Type B pancreatic cell (in vitro differentiated cells): ENCODE measurements around the gene KIAA1755. TPM values are rescaled to one million over a fixed set of nuclear protein-coding genes. Genes with fewer than 3 reads are reported as not detected.

ENCODE experiments used
- DNase-seq: peaks from one replicate; pipeline ENCODE4 v3.0.0; 2021; ENCODE audit warnings: mixed read lengths; ENCODE audit not compliant: unreplicated experiment; ENCODE audit errors: extremely low spot score
- H3K27ac Mint-ChIP-seq: 2 replicates; pipeline ENCODE4 v1.8.0; 2021; ENCODE audit warnings: mild to moderate bottlenecking, mixed read lengths
- H3K27me3 Mint-ChIP-seq: 2 replicates; pipeline ENCODE4 v1.8.0; 2021; ENCODE audit warnings: mixed read lengths
- H3K36me3 Mint-ChIP-seq: 2 replicates; pipeline ENCODE4 v1.8.0; 2021; ENCODE audit warnings: mixed read lengths
- H3K4me1 Mint-ChIP-seq: one replicate; pipeline ENCODE4 v1.8.0; 2021; ENCODE audit warnings: mixed read lengths; ENCODE audit not compliant: unreplicated experiment
- H3K4me3 Mint-ChIP-seq: 2 replicates; pipeline ENCODE4 v1.8.0; 2021; ENCODE audit warnings: mild to moderate bottlenecking, mixed read lengths
- H3K9me3 Mint-ChIP-seq: 2 replicates; pipeline ENCODE4 v1.8.0; 2021; ENCODE audit warnings: mixed read lengths
- total RNA-seq: library from RNA; stranded (reverse); gene quantifications from 2 replicates; pipeline ENCODE4 v1.2.1, GENCODE V29; 2021; ENCODE audit warnings: low replicate concordance
- TF ChIP-seq, protein P1 (sequence below): fragments of 200-600 bp; sonication (generic); conservative IDR thresholded peaks from 2 replicates; pipeline ENCODE4 v1.5.0; 2021; ENCODE audit warnings: antibody characterized with exemption, mild to moderate bottlenecking

KIAA1755 gene
- total RNA-seq, 1 donor from 2014 or later = 4.7 TPM

- TF ChIP-seq, protein P1, sequence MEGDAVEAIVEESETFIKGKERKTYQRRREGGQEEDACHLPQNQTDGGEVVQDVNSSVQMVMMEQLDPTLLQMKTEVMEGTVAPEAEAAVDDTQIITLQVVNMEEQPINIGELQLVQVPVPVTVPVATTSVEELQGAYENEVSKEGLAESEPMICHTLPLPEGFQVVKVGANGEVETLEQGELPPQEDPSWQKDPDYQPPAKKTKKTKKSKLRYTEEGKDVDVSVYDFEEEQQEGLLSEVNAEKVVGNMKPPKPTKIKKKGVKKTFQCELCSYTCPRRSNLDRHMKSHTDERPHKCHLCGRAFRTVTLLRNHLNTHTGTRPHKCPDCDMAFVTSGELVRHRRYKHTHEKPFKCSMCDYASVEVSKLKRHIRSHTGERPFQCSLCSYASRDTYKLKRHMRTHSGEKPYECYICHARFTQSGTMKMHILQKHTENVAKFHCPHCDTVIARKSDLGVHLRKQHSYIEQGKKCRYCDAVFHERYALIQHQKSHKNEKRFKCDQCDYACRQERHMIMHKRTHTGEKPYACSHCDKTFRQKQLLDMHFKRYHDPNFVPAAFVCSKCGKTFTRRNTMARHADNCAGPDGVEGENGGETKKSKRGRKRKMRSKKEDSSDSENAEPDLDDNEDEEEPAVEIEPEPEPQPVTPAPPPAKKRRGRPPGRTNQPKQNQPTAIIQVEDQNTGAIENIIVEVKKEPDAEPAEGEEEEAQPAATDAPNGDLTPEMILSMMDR = no peak
- Mint-ChIP-seq H3K27me3 (no peaks in the 10 kb centered on the region), H3K27ac (peak overlapping the region; percentile 53), H3K9me3 (no peaks in the 10 kb centered on the region), H3K36me3 (no peaks in the 10 kb centered on the region), H3K4me1 (peaks cover 11% of the 10 kb centered on the region), H3K4me3 (no peak overlapping the region)
- DNase-seq = no peak
Measured at GRCh38 chr20:38300438-38300837, 39.9 kb upstream of the KIAA1755 start.

- no peak for DNase-seq
- TF ChIP-seq, protein P1 = no peak
- no peaks in the 10 kb centered on the region for H3K27me3 Mint-ChIP-seq
- peaks cover 11% of the 10 kb centered on the region for H3K4me1 Mint-ChIP-seq
- H3K9me3 Mint-ChIP-seq = no peaks in the 10 kb centered on the region
- H3K27ac Mint-ChIP-seq = peak overlapping the region; percentile 53
- H3K36me3 Mint-ChIP-seq = no peaks in the 10 kb centered on the region
- H3K4me3 Mint-ChIP-seq = no peak overlapping the region
Measured at GRCh38 chr20:38299963-38300362, 39.4 kb upstream of the KIAA1755 start.

GRCh38 chr20:38298768-38299288 is 38.3 kb upstream of the KIAA1755 start:
- no peak for DNase-seq
- peaks cover 12% of the 10 kb centered on the region for H3K4me1 Mint-ChIP-seq
- H3K27ac Mint-ChIP-seq = peak overlapping the region; percentile 68
- no peaks in the 10 kb centered on the region for H3K36me3 Mint-ChIP-seq
- TF ChIP-seq, protein P1 = no peak
- no peaks in the 10 kb centered on the region for H3K9me3 Mint-ChIP-seq
- no peaks in the 10 kb centered on the region for H3K27me3 Mint-ChIP-seq
- H3K4me3 Mint-ChIP-seq = no peak overlapping the region

DNA sequence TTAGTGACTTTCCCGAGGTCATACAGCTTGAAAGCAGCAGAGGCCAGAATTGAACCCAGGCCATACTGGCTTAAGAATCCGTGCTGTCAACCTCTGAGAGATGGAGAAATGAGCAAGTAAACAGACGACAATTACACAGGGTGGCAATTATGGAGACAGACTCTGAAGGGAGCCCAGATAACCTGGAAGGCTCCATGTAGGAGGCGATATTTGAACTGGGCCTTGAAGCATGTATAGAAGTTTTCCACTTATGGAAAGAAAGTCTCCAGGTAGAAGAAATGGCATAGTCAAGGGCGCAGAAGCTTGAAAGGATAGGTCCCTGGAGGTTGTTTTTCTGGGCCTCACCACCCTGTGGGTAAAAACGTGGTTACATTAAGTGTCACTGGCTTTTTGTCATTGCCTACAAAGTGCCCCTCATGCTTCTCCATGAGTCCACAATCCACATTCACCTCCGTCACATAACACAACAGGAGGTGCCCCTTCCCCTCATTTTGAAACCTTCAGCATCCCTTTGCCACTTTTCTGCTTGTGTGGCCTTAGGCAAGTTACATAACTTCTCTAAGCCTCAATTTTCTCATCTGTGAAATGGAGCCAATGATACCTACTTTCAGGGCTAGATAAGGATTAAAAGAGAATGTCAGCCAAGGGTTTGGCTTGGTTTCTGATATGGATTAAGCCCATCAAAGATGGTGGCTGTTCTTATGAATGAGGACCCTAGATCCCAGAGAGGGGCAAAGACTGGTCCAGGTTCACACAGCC is 37.6 kb upstream of the KIAA1755 start:
- TF ChIP-seq, protein P1 = no peak
- Mint-ChIP-seq H3K4me1 (peaks cover 12% of the 10 kb centered on the region), H3K36me3 (no peaks in the 10 kb centered on the region), H3K9me3 (no peaks in the 10 kb centered on the region), H3K4me3 (no peak overlapping the region), H3K27ac (no peak overlapping the region), H3K27me3 (no peaks in the 10 kb centered on the region)
- DNase-seq = no peak

DNA sequence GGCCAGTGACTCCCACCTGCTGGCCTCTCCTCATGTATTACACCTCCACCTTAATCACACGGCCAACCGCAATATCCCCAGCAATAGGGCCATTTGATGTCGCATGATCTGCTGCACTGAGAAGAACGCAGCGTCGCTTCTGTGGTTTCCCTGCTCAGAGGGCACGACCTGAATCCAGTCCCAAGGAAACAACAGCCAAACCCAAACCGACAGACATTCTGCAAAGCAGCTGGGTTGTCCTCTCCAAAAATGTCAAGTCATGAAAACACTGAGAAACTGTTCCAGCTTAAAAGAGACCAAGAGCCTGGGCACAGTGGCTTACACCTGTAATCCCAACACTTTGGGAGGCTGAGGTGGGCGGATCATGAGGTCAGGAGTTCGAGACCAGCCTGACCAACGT is 35.9 kb upstream of the KIAA1755 start:
- Mint-ChIP-seq H3K27me3 (no peaks in the 10 kb centered on the region), H3K4me1 (peaks cover 14% of the 10 kb centered on the region), H3K9me3 (no peaks in the 10 kb centered on the region), H3K36me3 (no peaks in the 10 kb centered on the region), H3K27ac (no peak overlapping the region), H3K4me3 (no peak overlapping the region)
- no peak for DNase-seq
- TF ChIP-seq, protein P1 = no peak
